H1 (cell line): ENCODE measurements around the gene FHIT.

Experiments
- CHD2 ChIP-seq: IDR thresholded peaks from 2 replicates; pipeline ENCODE4 v1.6.1; 2012; ENCODE audit warnings: low read length, improper control_type of control experiment
- CREB1 ChIP-seq: IDR thresholded peaks from 2 replicates; pipeline ENCODE4 v1.6.1; 2012; ENCODE audit warnings: inconsistent platforms
- EP300 ChIP-seq, 2 experiments: IDR thresholded peaks; 1 replicate in 1 of 2; 2 replicates in 1 of 2; pipeline ENCODE4 v1.6.1; 2011 to 2012; ENCODE audit warnings: low read depth in 2 of 2, low read length in 2 of 2, mild to moderate bottlenecking in 2 of 2, borderline replicate concordance in 1 of 2, inconsistent platforms in 1 of 2, moderate library complexity in 1 of 2
- EZH2 ChIP-seq: fragments of 200-600 bp; sonication (generic); IDR thresholded peaks from 2 replicates; pipeline ENCODE4 v1.7.1; 2012; ENCODE audit warnings: low read depth, mild to moderate bottlenecking, moderate library complexity, low read length, inconsistent platforms; ENCODE audit not compliant: severe bottlenecking
- POLR2AphosphoS5 ChIP-seq: IDR thresholded peaks from 2 replicates; pipeline ENCODE4 v1.6.1; 2011; ENCODE audit warnings: low read depth, low read length
- RNF2 ChIP-seq: fragments of 200-900, 300-1000 bp; sonication (generic); IDR thresholded peaks from 2 replicates; pipeline ENCODE4 v1.7.1; 2016; ENCODE audit warnings: borderline replicate concordance, low read depth, mild to moderate bottlenecking, antibody characterized with exemption, low read length; ENCODE audit not compliant: poor library complexity, severe bottlenecking; ENCODE audit errors: missing control alignments
- SIN3A ChIP-seq, 2 experiments: IDR thresholded peaks in 1 of 2; conservative IDR thresholded peaks in 1 of 2; 2 replicates each; pipeline ENCODE4 v1.6.1; 2011 to 2012; ENCODE audit warnings: low read length in 2 of 2, improper control_type of control experiment in 1 of 2, low read depth in 1 of 2, mild to moderate bottlenecking in 1 of 2
- TF ChIP-seq, protein P1 (sequence below), 3 experiments: IDR thresholded peaks; 1 replicate in 2 of 3; 2 replicates in 1 of 3; pipeline versions ENCODE4 v1.5.1 to v1.6.1; 2011; ENCODE audit warnings: low read length in 3 of 3, mild to moderate bottlenecking in 3 of 3, inconsistent platforms in 2 of 3, low read depth in 1 of 3, moderate library complexity in 1 of 3; ENCODE audit not compliant: insufficient read depth in 1 of 3; ENCODE audit errors: control extremely low read depth in 1 of 3

DNA sequence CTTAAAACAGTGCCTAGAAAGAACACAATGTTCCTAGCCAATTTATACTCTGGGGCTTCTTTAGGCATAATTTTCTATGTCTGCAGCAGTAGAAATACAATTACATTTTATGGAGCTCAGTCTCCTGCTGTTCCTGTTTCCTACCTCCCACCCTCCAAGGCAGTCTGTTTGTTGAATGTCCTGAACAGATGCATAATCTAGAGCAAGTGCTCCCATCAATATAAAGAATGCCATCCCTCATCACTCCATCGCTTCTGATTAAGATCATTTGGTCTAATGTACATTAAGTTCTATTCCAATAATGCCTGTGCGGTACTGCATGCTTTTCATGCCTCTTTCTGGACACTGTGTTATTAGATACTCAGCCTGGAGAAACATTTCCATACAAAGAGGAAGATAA is 1331.7 kb downstream of the FHIT start:
- TF ChIP-seq EZH2, result no peak
- no peak for TF ChIP-seq EP300 (IDR thresholded peaks at IDR 0.05; ENCODE audit: borderline replicate concordance in 1 of 2, low read depth in 2 of 2, low read length in 2 of 2)
- no peak for TF ChIP-seq CHD2
- TF ChIP-seq, protein P1, sequence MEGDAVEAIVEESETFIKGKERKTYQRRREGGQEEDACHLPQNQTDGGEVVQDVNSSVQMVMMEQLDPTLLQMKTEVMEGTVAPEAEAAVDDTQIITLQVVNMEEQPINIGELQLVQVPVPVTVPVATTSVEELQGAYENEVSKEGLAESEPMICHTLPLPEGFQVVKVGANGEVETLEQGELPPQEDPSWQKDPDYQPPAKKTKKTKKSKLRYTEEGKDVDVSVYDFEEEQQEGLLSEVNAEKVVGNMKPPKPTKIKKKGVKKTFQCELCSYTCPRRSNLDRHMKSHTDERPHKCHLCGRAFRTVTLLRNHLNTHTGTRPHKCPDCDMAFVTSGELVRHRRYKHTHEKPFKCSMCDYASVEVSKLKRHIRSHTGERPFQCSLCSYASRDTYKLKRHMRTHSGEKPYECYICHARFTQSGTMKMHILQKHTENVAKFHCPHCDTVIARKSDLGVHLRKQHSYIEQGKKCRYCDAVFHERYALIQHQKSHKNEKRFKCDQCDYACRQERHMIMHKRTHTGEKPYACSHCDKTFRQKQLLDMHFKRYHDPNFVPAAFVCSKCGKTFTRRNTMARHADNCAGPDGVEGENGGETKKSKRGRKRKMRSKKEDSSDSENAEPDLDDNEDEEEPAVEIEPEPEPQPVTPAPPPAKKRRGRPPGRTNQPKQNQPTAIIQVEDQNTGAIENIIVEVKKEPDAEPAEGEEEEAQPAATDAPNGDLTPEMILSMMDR (IDR thresholded peaks at IDR 0.05; ENCODE audit: control extremely low read depth in 1 of 3, insufficient read depth in 1 of 3, low read depth in 1 of 3, low read length in 3 of 3), result no peak
- TF ChIP-seq RNF2, result no peak
- TF ChIP-seq SIN3A (conservative IDR thresholded peaks at IDR 0.05 in 1 of 2, IDR thresholded peaks at IDR 0.05 in 1 of 2; ENCODE audit: low read depth in 1 of 2, low read length in 2 of 2), result no peak
- no peak for TF ChIP-seq CREB1
- no peak for TF ChIP-seq POLR2AphosphoS5
